ENCODE measurements around the gene SOWAHC. TPM values are rescaled to one million over a fixed set of nuclear protein-coding genes. Genes with fewer than 3 reads are reported as not detected.

Gene SOWAHC
- total and polyA plus RNA-seq, 4 donors, result 5.2 to 15.2 (median 9.2) TPM

DNA sequence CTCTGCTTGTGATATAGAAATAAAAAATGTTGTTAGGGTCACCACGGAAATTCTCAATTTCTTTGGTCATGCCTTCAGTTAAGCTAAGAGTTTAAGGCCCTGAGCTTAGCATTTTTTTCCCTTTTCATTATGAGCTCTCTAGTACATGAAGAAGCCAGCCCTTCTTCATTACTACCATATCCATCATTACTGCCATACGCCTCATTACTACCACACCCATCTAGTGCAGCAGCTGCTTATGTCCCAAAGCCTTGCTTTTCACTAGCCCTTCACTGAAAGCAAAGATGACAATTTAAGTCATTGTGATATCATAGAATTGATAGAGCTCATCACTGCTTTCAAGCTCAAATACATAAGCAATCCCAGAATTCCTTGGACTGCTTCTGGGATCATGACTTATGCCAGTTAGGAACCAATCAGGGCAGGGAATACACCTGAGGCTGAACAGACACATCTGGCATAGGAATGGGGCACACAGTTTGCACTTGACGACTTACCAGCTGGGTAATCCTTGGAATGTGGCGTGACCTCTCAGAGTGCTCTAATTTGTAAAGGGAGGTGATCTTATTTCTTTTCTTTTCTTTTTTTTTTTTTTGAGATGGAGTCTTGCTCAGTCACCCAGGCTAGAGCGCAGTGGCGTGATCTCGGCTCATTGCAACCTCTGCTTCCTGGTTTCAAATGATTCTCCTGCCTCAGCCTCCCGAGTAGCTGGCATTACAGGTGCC lies 40.3 kb downstream of the SOWAHC start:
- 95% methylated on average over 8 of the region's 8 CpGs for WGBS, 2 donors
- DNase-seq, result no peak
- no peaks in the 10 kb centered on the region for H3K36me3 ChIP-seq (ENCODE audit: control insufficient read depth in 4 of 4, insufficient read depth in 4 of 4, low read length in 4 of 4)

DNA sequence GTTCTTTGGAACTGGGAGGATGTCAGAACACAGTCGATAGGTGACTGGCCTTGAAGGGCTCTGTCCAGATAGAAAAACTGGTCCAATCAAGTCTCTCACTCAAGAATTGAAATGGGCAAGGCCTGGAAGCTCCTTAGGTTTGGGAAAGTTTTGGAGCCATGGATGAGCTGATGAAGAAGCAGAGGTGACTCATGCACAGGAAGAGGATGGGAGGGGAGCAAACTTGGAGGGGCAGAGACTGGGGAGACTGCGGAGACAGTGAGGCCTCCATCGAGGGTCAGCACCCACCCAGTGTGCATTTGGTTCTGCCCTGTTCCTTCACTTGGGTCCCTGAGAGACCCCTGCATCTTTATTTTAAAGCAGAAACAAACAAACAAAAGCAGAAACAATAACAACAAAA lies 41.1 kb downstream of the SOWAHC start:
- Histone ChIP-seq H3K9me3 (ENCODE audit: control insufficient read depth in 4 of 4, insufficient read depth in 3 of 4, low read length in 3 of 4) (no peaks in the 10 kb centered on the region), H3K27me3 (ENCODE audit: control insufficient read depth in 3 of 3, insufficient read depth in 3 of 3, low read length in 2 of 3) (no peaks in the 10 kb centered on the region), H3K36me3 (ENCODE audit: control insufficient read depth in 4 of 4, insufficient read depth in 4 of 4, low read length in 4 of 4) (no peaks in the 10 kb centered on the region), H3K27ac (ENCODE audit: low read depth in 1 of 2, low read length in 1 of 2) (no peak overlapping the region), H3K4me1 (ENCODE audit: control insufficient read depth in 5 of 5, insufficient read depth in 5 of 5, low read length in 5 of 5) (no peaks in the 10 kb centered on the region), H3K4me3 (no peak overlapping the region), H3K9ac (ENCODE audit: insufficient read depth in 1 of 2, low read length in 2 of 2) (no peak overlapping the region)
- no peak for DNase-seq
- TF ChIP-seq, protein P1, sequence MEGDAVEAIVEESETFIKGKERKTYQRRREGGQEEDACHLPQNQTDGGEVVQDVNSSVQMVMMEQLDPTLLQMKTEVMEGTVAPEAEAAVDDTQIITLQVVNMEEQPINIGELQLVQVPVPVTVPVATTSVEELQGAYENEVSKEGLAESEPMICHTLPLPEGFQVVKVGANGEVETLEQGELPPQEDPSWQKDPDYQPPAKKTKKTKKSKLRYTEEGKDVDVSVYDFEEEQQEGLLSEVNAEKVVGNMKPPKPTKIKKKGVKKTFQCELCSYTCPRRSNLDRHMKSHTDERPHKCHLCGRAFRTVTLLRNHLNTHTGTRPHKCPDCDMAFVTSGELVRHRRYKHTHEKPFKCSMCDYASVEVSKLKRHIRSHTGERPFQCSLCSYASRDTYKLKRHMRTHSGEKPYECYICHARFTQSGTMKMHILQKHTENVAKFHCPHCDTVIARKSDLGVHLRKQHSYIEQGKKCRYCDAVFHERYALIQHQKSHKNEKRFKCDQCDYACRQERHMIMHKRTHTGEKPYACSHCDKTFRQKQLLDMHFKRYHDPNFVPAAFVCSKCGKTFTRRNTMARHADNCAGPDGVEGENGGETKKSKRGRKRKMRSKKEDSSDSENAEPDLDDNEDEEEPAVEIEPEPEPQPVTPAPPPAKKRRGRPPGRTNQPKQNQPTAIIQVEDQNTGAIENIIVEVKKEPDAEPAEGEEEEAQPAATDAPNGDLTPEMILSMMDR (IDR thresholded peaks at IDR 0.05; ENCODE audit: control extremely low read depth, extremely low read depth), result no peak
- no peak for ATAC-seq (ENCODE audit: insufficient read depth, low FRiP score)
- WGBS, 2 donors, result 83 to 89% methylated on average over 3 of the region's 3 CpGs

More for the DNA sequence above, 40.3 kb downstream of the SOWAHC start:
- no peak overlapping the region for H3K27ac ChIP-seq (ENCODE audit: low read depth in 1 of 2, low read length in 1 of 2)
- H3K4me3 ChIP-seq, result no peak overlapping the region
- H3K9me3 ChIP-seq (ENCODE audit: control insufficient read depth in 4 of 4, insufficient read depth in 3 of 4, low read length in 3 of 4), result no peaks in the 10 kb centered on the region
- TF ChIP-seq, protein P1 (IDR thresholded peaks at IDR 0.05; ENCODE audit: control extremely low read depth, extremely low read depth), result no peak
- no peak for ATAC-seq (ENCODE audit: insufficient read depth, low FRiP score)
- no peaks in the 10 kb centered on the region for H3K27me3 ChIP-seq (ENCODE audit: control insufficient read depth in 3 of 3, insufficient read depth in 3 of 3, low read length in 2 of 3)
- no peak overlapping the region for H3K9ac ChIP-seq (ENCODE audit: insufficient read depth in 1 of 2, low read length in 2 of 2)
- H3K4me1 ChIP-seq (ENCODE audit: control insufficient read depth in 5 of 5, insufficient read depth in 5 of 5, low read length in 5 of 5), result no peaks in the 10 kb centered on the region

DNA sequence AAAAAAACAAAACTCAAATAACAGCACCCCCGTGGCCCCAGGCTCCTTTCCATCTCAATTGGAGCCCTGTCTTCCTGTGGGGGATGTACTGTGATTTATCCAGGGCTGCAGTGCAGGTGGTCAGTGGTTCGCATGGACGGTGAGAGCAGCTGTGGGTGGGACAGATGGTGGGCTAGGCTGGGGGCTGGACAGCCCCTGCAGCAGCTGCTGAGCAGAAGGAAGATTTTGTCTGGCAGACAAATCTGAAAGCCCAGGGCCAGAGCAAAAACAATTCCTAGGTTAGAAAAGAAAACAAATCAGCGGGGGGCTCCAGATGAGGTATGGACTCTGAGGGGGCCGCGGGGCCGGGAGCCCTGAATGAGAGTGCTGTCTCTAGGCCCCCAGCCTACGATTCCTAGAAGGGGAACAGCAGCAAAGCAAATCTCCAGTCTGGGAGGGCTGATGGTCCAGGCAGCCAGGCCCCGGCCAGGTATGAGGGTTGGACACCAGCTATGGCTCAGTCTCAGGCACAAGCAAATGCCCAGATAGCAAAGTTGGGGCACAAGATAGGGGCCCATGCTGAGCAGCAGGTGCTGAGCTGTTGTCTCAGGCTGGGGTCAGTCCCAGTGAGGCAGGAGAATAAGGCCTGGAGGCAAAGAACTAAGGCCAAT lies 45.4 kb downstream of the SOWAHC start:
- no peak for DNase-seq
- no peaks in the 10 kb centered on the region for H3K36me3 ChIP-seq (ENCODE audit: control insufficient read depth in 4 of 4, insufficient read depth in 4 of 4, low read length in 4 of 4)
- no peaks in the 10 kb centered on the region for H3K27me3 ChIP-seq (ENCODE audit: control insufficient read depth in 3 of 3, insufficient read depth in 3 of 3, low read length in 2 of 3)
- peaks cover 0 to 8% (median 3%) of the 10 kb centered on the region in 5 donors for H3K4me1 ChIP-seq (ENCODE audit: control insufficient read depth in 5 of 5, insufficient read depth in 5 of 5, low read length in 5 of 5)
- H3K27ac ChIP-seq (ENCODE audit: low read depth in 1 of 2, low read length in 1 of 2), result no peak overlapping the region
- no peak overlapping the region for H3K4me3 ChIP-seq
- TF ChIP-seq, protein P1 (IDR thresholded peaks at IDR 0.05; ENCODE audit: control extremely low read depth, extremely low read depth), result no peak
- peaks cover 0 to 1% (median 0%) of the 10 kb centered on the region in 4 donors for H3K9me3 ChIP-seq (ENCODE audit: control insufficient read depth in 4 of 4, insufficient read depth in 3 of 4, low read length in 3 of 4)
- ATAC-seq (ENCODE audit: insufficient read depth, low FRiP score), result no peak
- WGBS, 2 donors, result 76 to 80% methylated on average over 9 of the region's 9 CpGs
- no peak overlapping the region for H3K9ac ChIP-seq (ENCODE audit: insufficient read depth in 1 of 2, low read length in 2 of 2)
